GF-D8 (cell line): Measurements from ENCODE around the gene BMP8A.

ENCODE experiments used
- DNase-seq: peaks from one replicate; lab custom pipeline; 2025; lab: John Stamatoyannopoulos, UW

BMP8A gene

DNA sequence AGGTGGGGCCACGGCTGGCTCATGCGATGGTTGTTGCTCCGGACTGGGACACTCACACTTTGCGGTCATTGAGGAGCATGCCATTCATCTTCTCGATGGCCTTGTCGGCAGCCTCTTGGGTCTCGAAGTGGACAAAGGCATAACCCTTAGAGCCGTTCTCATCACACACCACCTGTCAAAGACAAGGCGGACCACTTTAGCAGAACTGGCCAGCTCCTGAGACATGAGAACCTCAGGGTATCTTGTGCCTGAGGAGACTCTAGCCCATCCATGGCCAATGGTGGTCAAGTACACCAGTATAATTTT, 79.7 kb downstream of the BMP8A start:
- DNase-seq, result no peak

DNA sequence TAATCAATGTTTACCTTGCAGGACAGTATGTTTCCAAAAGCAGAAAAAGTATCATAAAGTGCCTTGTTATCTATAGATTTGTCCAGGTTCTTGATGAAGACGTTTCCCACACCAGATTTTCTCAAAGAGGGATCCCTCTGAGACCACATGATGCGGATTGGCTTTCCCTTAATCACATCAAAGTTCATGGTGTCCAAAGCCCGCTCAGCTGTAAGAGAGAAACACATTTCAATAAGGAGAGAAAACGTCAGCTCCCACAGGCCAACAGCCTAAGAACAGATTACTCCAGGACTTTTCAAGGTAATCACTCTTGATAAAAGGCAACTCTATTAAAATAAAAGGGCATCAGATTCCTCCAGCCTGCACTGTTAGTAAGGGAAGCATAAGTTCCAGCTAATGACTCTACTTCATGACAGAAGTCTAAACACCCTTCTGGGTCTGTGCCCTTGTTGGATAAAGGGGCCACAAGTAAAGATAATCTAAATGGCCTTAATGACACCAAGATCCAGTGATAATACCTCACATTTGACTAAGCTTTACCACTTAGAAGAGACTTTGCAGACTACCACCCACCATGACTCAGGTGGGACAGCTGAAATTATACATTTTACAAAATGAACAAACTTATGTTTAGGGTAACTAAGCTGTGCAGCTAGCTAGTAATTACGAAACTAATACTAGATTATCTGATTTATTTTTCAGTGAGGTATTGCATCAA, 81.1 kb downstream of the BMP8A start:
- no peak for DNase-seq

DNA sequence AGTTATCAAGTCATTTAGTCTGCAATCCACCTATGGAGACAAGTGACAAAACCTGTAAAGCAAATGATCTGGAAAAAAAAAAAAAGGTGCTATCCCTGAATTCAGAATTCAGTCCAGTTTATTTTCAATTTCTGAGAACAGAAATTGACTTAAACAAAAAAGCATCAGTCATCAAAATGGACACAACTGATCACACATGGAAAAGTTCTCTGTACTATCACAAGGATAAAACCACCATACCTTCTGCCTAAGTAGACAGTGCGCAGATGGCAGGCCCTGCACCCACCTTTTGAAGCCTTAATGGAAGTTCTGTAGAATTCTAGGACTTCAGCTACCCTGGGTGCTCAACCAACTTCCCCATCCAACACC, 81.6 kb downstream of the BMP8A start:
- DNase-seq, result no peak

DNA sequence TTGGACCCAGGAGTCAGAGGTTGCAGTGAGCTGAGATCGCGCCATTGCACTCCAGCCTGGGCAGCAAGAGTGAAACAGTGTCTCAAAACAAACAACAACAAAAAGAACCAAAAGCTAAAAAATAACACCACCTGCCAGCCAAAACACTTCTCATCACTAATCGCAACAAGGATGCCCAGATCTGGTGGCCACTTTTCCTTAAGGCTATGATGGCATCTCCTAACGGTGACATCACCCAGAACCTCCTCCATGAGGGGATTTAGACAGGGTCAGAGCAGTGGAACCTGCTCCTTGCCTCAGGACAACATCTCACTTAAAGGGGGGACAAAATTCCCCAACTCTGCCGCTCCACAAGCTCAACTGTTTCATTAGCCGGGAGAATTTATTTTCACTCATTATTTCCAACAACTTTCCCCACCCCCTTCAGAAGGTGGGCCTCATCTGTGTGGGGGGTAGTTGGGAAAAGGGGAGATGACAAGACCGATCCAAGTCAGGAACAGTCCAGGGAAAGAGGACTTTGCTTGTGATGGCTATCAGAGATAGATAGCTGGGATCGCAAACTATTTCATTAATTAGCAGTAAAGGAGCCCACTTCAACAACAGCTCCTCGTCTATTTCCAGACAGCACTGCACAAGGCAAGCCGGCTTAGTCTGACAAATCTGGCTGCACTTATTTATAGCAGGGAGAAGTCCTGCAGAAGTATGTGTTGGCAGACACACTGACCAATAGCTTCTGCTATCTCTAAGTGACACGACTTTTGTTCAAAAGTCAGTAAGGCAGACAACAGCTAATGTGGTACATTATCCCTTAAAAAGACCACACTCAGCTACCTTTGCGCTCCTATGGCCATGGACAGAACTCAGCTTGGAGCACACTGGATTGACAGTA, 82.5 kb downstream of the BMP8A start:
- no peak for DNase-seq

DNA sequence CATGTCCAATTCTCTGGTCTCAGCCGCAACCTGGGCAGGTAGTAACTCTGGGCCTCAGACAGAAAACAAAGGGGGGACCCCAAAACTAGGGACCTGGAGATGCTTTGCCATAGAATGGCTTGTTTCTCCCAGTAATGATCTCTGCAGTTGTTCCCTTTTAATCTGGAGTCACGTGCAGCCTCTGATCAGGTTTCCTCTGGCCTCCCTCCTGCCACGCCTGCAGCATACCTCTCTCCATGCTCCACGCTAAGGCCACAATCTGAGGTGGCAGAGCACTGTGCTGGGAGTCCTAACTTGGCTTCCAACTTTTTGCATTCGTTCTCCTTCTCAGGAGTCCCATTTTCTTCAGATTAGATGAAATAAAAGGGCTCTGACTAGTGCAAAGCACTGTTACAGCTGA, 83.2 kb downstream of the BMP8A start:
- no peak for DNase-seq
